Transverse colon (tissue), 4 donors: ENCODE measurements around the gene EYA4.

ENCODE experiments used
- POLR2A ChIP-seq: fragments of 450-650 bp; IDR thresholded peaks from one replicate; pipeline ENCODE4 v1.6.1; 2016; ENCODE audit warnings: antibody characterized with exemption, mild to moderate bottlenecking, moderate library complexity
- POLR2AphosphoS5 ChIP-seq, 3 donors: sonication (generic); formaldehyde crosslinking; IDR thresholded peaks; one replicate each; pipeline ENCODE4 v1.6.1; 2016; ENCODE audit warnings: antibody characterized with exemption in 3 of 3
- TF ChIP-seq, protein P1 (sequence below), 5 experiments: fragments of 200-600 bp in 3 of 5; fragments of 450-650 bp in 2 of 5; sonication (generic) in 3 of 5; IDR thresholded peaks; 1 replicate in 2 of 5; 2 replicates in 3 of 5; pipeline ENCODE4 v1.5.1; 2016 to 2017; ENCODE audit warnings: antibody characterized with exemption in 5 of 5, inconsistent platforms in 3 of 5, mild to moderate bottlenecking in 2 of 5, moderate library complexity in 1 of 5

DNA sequence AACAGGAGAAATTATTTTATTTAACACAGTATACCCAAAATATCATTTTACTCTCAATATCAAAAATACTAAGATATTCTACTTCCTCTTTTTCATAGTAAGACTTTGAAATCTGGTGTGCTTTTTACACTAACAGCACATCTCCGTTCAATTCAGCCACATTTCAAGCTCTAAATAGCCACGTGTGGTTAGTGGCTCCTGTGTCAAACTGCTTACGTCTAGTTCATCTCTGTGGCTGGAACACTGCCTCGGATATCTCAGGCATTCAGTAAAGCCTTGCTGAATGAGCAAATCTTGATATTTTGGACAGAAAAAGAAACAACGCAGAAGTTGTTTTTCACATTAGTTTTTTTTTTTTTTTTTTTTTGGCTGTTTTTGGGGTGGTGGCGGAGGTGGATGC, 136.1 kb downstream of the EYA4 start:
- TF ChIP-seq, protein P1, sequence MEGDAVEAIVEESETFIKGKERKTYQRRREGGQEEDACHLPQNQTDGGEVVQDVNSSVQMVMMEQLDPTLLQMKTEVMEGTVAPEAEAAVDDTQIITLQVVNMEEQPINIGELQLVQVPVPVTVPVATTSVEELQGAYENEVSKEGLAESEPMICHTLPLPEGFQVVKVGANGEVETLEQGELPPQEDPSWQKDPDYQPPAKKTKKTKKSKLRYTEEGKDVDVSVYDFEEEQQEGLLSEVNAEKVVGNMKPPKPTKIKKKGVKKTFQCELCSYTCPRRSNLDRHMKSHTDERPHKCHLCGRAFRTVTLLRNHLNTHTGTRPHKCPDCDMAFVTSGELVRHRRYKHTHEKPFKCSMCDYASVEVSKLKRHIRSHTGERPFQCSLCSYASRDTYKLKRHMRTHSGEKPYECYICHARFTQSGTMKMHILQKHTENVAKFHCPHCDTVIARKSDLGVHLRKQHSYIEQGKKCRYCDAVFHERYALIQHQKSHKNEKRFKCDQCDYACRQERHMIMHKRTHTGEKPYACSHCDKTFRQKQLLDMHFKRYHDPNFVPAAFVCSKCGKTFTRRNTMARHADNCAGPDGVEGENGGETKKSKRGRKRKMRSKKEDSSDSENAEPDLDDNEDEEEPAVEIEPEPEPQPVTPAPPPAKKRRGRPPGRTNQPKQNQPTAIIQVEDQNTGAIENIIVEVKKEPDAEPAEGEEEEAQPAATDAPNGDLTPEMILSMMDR (IDR thresholded peaks at IDR 0.05) = no peak
- TF ChIP-seq POLR2A (no peak), POLR2AphosphoS5 (IDR thresholded peaks at IDR 0.05) (no peak)
